Activated naive CD8-positive, alpha-beta T cell (primary cell): ENCODE measurements around the gene RCL1.
A peak's percentile ranks its signal among the peaks of the same experiment; 100 is the strongest.
"Not testable (repeated sequence)": the region's sequence is repeated elsewhere in the genome, so short reads cannot be mapped to it uniquely, and the experiment has no call there.

ENCODE experiments used
- H3K27ac Mint-ChIP-seq: one replicate; pipeline ENCODE4 v1.8.0; 2021; ENCODE audit warnings: mixed read lengths
- H3K27me3 Mint-ChIP-seq: one replicate; pipeline ENCODE4 v1.8.0; 2021; ENCODE audit warnings: mixed read lengths
- H3K36me3 Mint-ChIP-seq: one replicate; pipeline ENCODE4 v1.8.0; 2021; ENCODE audit warnings: mixed read lengths
- H3K4me1 Mint-ChIP-seq: one replicate; pipeline ENCODE4 v1.8.0; 2021; ENCODE audit warnings: low read depth, mixed read lengths
- H3K4me3 Mint-ChIP-seq: one replicate; pipeline ENCODE4 v1.8.0; 2021; ENCODE audit warnings: mild to moderate bottlenecking, mixed read lengths
- H3K9me3 Mint-ChIP-seq: one replicate; pipeline ENCODE4 v1.8.0; 2021; ENCODE audit warnings: low read depth, mixed read lengths

The RCL1 gene, protein sequence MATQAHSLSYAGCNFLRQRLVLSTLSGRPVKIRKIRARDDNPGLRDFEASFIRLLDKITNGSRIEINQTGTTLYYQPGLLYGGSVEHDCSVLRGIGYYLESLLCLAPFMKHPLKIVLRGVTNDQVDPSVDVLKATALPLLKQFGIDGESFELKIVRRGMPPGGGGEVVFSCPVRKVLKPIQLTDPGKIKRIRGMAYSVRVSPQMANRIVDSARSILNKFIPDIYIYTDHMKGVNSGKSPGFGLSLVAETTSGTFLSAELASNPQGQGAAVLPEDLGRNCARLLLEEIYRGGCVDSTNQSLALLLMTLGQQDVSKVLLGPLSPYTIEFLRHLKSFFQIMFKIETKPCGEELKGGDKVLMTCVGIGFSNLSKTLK

GRCh38 chr9:4792572-4793458 is at the start of gene RCL1:
Gene RCL1, plus strand, starts transcription at chr9:4792944. Its CDS starts 148 bp downstream, at chr9:4793092.
- peak within 1 kb of the TSS; percentile 97 for H3K27ac Mint-ChIP-seq
- H3K27me3 Mint-ChIP-seq, result no peaks in the 10 kb centered on the region
- peaks cover 39% of the 10 kb centered on the region for H3K4me1 Mint-ChIP-seq
- peak within 1 kb of the TSS; percentile 97 for H3K4me3 Mint-ChIP-seq
- peaks cover 9% of the 10 kb centered on the region for H3K36me3 Mint-ChIP-seq
- H3K9me3 Mint-ChIP-seq, result no peaks in the 10 kb centered on the region

DNA sequence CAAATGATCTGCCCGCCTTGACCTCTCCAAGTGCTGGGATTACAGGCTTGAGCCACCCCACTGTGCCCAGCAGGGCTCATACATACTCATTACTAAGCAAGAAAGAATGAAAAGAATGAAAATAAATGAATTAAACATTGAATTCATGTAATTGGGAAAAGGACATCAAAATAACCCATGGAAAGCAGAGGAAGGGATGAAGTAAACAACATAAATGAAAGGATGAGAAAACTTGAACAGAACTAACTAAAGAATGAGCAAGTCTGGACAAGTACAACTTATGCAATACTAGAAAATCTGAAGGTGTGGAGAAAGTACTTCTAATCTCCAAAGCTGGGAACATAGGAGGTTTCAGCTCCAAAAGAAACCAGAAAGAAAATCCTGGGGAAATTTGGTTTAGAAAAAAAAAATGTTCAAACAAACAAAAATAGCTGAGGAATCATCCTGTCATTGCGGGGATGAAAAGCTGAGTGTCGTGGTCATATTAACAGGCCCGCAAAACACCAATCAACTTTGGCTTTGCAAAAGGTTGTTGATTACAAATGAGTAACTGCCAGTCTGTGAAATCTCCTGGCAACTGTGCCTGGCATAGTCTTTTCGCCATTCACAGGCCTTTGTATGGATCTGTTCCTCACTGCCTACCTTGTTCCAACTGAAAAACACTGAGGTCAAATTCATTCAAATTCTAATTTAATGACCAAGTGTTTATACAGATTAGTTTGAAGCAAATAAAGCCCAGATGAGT is 49.4 kb upstream of the RCL1 start:
- Mint-ChIP-seq H3K9me3 (no peaks in the 10 kb centered on the region), H3K27ac (no peak overlapping the region), H3K4me3 (peak overlapping the region; percentile 87), H3K4me1 (peaks cover 40% of the 10 kb centered on the region), H3K27me3 (no peaks in the 10 kb centered on the region), H3K36me3 (no peaks in the 10 kb centered on the region)

DNA sequence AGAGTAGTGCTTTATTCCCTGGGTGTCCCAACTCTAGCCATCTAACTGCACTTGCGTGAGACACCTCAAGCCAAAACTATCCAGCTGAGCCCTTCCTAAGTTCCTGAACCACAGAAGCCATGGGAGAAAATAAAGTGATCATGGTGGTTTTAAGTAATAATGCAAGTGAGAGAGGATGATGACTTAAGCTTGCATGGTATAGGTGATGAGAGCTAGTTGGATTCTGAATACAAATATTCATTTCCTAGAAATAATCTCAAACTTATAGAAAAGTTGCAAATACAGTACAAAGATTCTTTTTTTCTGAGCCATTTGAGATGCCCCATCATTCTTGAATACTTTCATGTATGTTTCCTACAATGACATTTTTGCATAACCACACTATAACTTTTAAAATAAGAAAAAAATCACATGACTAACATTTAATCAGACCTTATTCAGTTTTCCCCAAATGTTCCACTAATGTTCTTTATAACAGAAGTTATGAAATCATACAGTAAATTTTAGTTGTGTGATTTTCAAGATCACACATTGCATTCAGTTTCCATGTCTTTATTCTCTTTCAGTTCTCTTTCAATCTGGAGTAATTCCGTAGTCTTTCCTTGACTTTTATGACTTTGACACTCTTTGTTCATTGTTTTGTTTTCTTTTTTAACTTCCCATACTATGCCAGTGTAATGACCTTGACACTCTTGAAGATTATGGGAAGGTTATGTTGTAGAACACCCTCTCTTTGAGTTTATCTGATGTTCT is 46.3 kb upstream of the RCL1 start:
- no peak overlapping the region for H3K4me3 Mint-ChIP-seq
- H3K27ac Mint-ChIP-seq, result no peak overlapping the region
- no peaks in the 10 kb centered on the region for H3K9me3 Mint-ChIP-seq
- H3K27me3 Mint-ChIP-seq, result no peaks in the 10 kb centered on the region
- peaks cover 3% of the 10 kb centered on the region for H3K36me3 Mint-ChIP-seq
- H3K4me1 Mint-ChIP-seq, result peaks cover 23% of the 10 kb centered on the region

DNA sequence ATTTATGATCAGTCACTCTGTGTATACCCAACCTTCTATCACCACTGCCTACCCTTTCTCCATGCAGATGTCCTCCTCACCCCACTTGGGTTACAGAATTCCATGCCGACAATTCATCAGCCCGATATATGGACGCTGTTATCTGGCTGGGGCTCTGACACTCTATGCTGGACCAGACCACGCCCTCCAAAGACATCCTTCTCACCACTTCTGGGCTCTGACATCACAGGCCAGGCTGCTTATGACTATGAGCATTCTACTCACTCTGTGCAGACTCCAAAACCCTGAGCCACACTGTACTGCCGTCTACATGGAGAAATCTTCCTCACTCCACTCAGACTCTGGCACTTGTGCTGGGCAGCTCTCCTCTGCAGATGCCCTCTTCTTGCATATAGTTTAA is 44.1 kb upstream of the RCL1 start:
- Mint-ChIP-seq H3K27me3 (no peaks in the 10 kb centered on the region), H3K9me3 (no peaks in the 10 kb centered on the region), H3K4me3 (no peak overlapping the region), H3K4me1 (peaks cover 14% of the 10 kb centered on the region), H3K27ac (no peak overlapping the region), H3K36me3 (peaks cover 3% of the 10 kb centered on the region)

- Mint-ChIP-seq H3K4me3 (no peak overlapping the region), H3K4me1 (peaks cover 14% of the 10 kb centered on the region), H3K36me3 (peaks cover 3% of the 10 kb centered on the region), H3K9me3 (no peaks in the 10 kb centered on the region), H3K27ac (no peak overlapping the region), H3K27me3 (no peaks in the 10 kb centered on the region)
Observed at GRCh38 chr9:4750023-4750673, 42.6 kb upstream of the RCL1 start.

DNA sequence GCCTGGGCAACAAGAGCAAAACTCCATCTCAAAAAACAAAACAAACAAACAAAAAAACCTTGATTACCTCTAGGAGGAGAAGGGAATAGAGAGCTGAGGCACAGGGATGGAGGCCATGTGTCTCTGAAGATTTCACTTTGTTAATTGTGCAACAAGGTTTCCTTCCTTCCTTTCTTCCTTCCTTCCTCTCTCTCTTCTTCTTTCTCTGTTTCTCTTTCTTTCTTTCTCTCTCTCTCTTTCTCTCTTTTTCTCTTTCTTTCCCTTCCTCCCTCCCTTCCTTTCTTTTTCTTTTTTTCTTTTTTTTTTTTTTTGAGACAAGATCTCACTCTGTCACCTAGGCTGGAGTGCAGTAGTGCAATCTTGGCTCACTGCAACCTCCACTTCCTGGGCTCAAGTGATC is 38.2 kb upstream of the RCL1 start:
- not testable (repeated sequence) for H3K27ac Mint-ChIP-seq, H3K4me3 Mint-ChIP-seq, H3K36me3 Mint-ChIP-seq, H3K4me1 Mint-ChIP-seq, H3K9me3 Mint-ChIP-seq, H3K27me3 Mint-ChIP-seq

DNA sequence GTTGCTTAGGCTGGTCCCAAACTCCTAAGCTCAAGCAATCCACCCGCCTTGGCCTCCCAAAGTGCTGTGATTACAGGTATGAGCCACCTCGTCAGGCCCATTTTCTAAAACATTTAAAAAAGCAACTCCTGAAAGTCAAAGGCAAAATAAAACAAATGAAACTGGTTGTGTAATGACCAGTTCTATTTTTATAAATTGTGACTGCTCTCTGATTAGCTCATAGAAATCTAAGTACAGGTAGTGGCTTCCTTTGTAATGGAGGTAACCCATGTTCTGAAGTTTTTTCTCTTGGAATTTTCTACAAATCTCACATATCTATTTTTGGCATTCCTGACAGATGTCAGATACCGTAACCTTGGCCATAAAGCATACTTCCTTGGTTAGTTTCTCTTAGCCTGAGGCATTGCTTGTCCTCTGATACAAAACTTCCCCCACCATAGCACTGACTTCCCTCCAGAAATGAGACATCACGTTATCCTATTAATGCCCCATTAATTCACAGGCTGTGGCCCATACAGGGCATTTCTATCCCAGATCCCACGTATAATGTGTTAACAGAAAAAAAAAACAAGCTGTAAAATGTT is 37.6 kb upstream of the RCL1 start:
- Mint-ChIP-seq H3K4me1 (no peaks in the 10 kb centered on the region), H3K27ac (no peak overlapping the region), H3K9me3 (no peaks in the 10 kb centered on the region), H3K27me3 (no peaks in the 10 kb centered on the region), H3K4me3 (no peak overlapping the region), H3K36me3 (no peaks in the 10 kb centered on the region)

DNA sequence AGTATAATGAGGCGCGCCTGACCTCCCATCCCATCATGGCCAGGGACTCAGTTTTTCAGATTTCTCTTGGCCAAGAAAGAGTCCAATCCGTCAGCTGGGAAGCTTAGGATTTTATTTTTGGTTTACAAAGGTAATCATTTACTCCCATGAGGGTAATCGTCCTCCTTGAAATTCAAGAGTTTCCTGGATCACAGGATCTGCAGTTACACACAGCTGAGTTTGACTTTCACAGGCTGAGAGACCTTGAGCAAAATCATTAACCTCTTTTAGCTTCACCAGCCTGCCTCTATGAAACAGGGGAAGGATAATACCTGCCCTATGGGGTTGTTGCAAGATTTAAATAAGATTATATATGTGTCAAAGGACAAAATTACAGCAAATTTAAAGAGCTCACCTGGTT is 36.3 kb upstream of the RCL1 start:
- Mint-ChIP-seq H3K4me1 (no peaks in the 10 kb centered on the region), H3K9me3 (no peaks in the 10 kb centered on the region), H3K27ac (no peak overlapping the region), H3K4me3 (no peak overlapping the region), H3K27me3 (peaks cover 1% of the 10 kb centered on the region), H3K36me3 (no peaks in the 10 kb centered on the region)

- Mint-ChIP-seq H3K9me3 (no peaks in the 10 kb centered on the region), H3K36me3 (no peaks in the 10 kb centered on the region), H3K27me3 (peaks cover 3% of the 10 kb centered on the region), H3K27ac (no peak overlapping the region), H3K4me3 (no peak overlapping the region), H3K4me1 (peaks cover 5% of the 10 kb centered on the region)
Observed at GRCh38 chr9:4760122-4760521, 32.6 kb upstream of the RCL1 start.

DNA sequence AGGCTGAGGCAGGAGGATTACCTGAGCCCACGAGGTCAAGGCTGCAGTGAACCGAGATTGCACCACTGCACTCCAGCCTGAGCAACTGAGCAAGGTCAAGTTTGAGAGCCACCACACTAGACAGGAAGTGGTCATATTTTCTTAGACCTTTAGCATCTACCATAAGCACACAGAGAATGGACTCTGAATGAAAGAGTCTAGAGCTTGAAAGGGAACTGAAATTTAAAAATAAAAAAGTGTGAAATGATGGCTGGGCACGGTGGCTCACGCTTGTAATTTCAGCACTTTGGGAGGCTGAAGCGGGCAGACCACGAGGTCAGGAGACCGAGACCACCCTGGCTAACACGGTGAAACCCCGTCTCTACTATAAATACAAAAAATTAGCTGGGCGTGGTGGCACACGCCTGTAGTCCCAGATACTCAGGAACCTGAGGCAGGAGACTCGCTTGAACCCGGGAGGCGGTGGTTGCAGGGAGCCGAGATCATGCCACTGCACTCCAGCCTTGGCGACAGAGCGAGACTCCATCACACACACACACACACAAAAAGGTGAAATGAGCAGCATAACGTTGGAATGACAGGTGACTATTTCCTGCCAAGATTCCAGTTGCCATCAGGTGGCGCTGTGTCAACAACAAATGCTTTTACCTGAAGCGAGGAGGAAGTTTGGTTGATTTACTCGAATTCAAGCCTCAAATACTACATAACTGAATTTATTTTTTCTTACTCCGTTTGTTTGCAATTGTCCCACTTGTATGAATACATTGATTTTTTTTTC is 30.4 kb upstream of the RCL1 start:
- Mint-ChIP-seq H3K9me3 (no peaks in the 10 kb centered on the region), H3K4me3 (peak overlapping the region; percentile 34), H3K27me3 (peaks cover 3% of the 10 kb centered on the region), H3K27ac (no peak overlapping the region), H3K4me1 (peaks cover 5% of the 10 kb centered on the region), H3K36me3 (no peaks in the 10 kb centered on the region)

DNA sequence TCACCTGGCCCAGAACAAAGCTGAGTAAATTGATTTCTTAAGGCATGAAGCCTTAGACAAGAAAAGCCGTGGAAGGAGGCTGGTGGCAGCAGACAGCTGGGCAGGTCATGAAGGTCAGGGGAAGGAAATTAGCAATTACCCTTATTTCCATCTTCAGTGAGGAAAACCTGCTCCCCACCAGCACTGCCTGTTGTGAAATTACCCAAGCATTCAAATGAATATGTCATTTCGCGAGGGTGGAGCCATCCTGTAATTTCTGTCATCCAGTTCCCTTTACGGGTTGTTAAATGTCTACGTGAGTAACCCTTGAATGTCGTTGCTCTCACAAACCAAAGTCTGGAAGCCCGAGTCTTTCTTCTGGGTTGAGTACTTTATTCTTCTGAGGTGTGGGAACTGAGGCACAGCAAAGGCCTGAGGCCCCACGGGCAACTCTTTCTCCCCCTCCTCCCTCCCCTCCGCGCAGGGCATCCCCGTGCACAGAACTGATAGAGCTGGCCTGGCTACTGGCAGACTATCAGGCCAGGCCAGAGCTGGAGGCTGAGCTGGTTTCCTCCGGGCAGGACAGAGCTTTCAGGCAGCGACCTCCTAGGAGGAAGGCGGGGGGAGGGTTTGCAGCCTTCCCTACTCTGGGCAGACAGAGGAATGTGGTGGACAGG is 29.7 kb upstream of the RCL1 start:
- Mint-ChIP-seq H3K27me3 (peaks cover 3% of the 10 kb centered on the region), H3K9me3 (no peaks in the 10 kb centered on the region), H3K4me1 (peaks cover 5% of the 10 kb centered on the region), H3K4me3 (peak overlapping the region; percentile 34), H3K36me3 (no peaks in the 10 kb centered on the region), H3K27ac (no peak overlapping the region)

DNA sequence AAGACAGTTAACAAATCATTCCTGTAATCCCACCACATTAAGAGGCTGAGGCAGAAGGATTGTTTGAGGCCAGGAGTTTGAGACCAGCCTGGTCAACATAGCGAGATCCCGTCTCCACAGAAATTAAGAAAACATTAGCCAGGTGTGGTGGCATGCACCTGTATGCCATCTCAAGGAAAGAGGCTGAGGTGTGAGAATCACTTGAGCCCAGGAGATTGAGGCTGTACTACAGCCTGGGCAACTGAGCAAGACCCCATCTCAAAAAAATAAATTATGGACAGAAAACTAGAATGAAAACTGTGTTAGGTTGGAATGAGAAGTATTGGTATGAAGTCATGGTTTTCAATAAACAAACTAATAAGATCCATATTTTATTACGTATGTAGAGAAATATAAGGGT is 28.7 kb upstream of the RCL1 start:
- peaks cover 3% of the 10 kb centered on the region for H3K27me3 Mint-ChIP-seq
- H3K4me3 Mint-ChIP-seq, result no peak overlapping the region
- no peaks in the 10 kb centered on the region for H3K36me3 Mint-ChIP-seq
- H3K27ac Mint-ChIP-seq, result no peak overlapping the region
- no peaks in the 10 kb centered on the region for H3K9me3 Mint-ChIP-seq
- H3K4me1 Mint-ChIP-seq, result peaks cover 5% of the 10 kb centered on the region

- Mint-ChIP-seq H3K4me3 (no peak overlapping the region), H3K36me3 (no peaks in the 10 kb centered on the region), H3K4me1 (no peaks in the 10 kb centered on the region), H3K9me3 (no peaks in the 10 kb centered on the region), H3K27ac (no peak overlapping the region), H3K27me3 (no peaks in the 10 kb centered on the region)
Observed at GRCh38 chr9:4768681-4769080, 24.1 kb upstream of the RCL1 start.
